DND-41 (cell line): ENCODE data around the gene PACRG.

Experiments
- ATAC-seq: fragments of 200-7000 bp; cut with Tn5 transposase; 3 replicates; pipeline ENCODE4 v1.9.1; 2021; ENCODE audit warnings: low read depth; ENCODE audit not compliant: insufficient read depth
- DNase-seq: peaks from one replicate; pipeline ENCODE4 v3.0.0-alpha.2; 2020
- H2AFZ ChIP-seq: 2 replicates; pipeline ENCODE4 v1.6.0; 2012; ENCODE audit warnings: low read depth, low read length
- H3K27ac ChIP-seq: 2 replicates; pipeline ENCODE4 v1.5.1; 2012; ENCODE audit warnings: low read length, inconsistent platforms
- H3K27me3 ChIP-seq: fragments of 200-600 bp; sonication (generic); 2 replicates; pipeline ENCODE4 v1.6.0; 2012; ENCODE audit warnings: low read length, mild to moderate bottlenecking, inconsistent platforms; ENCODE audit not compliant: insufficient read depth, poor library complexity
- H3K36me3 ChIP-seq: 2 replicates; pipeline ENCODE4 v1.5.1; 2012; ENCODE audit warnings: low read length, inconsistent platforms; ENCODE audit not compliant: insufficient read depth
- H3K4me1 ChIP-seq: 2 replicates; pipeline ENCODE4 v1.5.1; 2012; ENCODE audit warnings: mild to moderate bottlenecking, low read length; ENCODE audit not compliant: insufficient read depth
- H3K4me2 ChIP-seq: 2 replicates; pipeline ENCODE4 v1.6.0; 2012; ENCODE audit warnings: mild to moderate bottlenecking, moderate library complexity, low read length, inconsistent platforms; ENCODE audit not compliant: insufficient read depth
- H3K4me3 ChIP-seq, 2 experiments: fragments of 200-600 bp in 1 of 2; shearing (Covaris generic) in 1 of 2; 2 replicates each; pipeline ENCODE4 v1.5.1; 2012 to 2016; ENCODE audit warnings: inconsistent platforms in 2 of 2, low read length in 2 of 2, mild to moderate bottlenecking in 2 of 2, low read depth in 1 of 2, moderate library complexity in 1 of 2
- H3K79me2 ChIP-seq: 2 replicates; pipeline ENCODE4 v1.6.0; 2012; ENCODE audit warnings: low read length, inconsistent platforms; ENCODE audit not compliant: insufficient read depth
- H3K9ac ChIP-seq: 2 replicates; pipeline ENCODE4 v1.6.0; 2012; ENCODE audit warnings: low read depth, mild to moderate bottlenecking, inconsistent platforms, low read length, moderate library complexity
- H3K9me3 ChIP-seq: 2 replicates; pipeline ENCODE4 v1.5.1; 2012; ENCODE audit warnings: low read length, moderate library complexity, mild to moderate bottlenecking, inconsistent platforms; ENCODE audit not compliant: insufficient read depth, severe bottlenecking
- H4K20me1 ChIP-seq: 2 replicates; pipeline ENCODE4 v1.6.0; 2012; ENCODE audit warnings: low read length; ENCODE audit not compliant: insufficient read depth
- EZH2 ChIP-seq: IDR thresholded peaks from 3 replicates; pipeline ENCODE4 v1.6.1; 2012; ENCODE audit warnings: borderline replicate concordance, low read depth, mild to moderate bottlenecking, moderate library complexity, low read length, inconsistent platforms; ENCODE audit not compliant: severe bottlenecking
- TF ChIP-seq, protein P1 (sequence below): IDR thresholded peaks from 2 replicates; pipeline ENCODE4 v1.5.1; 2012; ENCODE audit warnings: borderline replicate concordance, low read length, moderate library complexity, mild to moderate bottlenecking; ENCODE audit not compliant: poor library complexity, severe bottlenecking; ENCODE audit errors: extremely low read depth

PACRG gene

DNA sequence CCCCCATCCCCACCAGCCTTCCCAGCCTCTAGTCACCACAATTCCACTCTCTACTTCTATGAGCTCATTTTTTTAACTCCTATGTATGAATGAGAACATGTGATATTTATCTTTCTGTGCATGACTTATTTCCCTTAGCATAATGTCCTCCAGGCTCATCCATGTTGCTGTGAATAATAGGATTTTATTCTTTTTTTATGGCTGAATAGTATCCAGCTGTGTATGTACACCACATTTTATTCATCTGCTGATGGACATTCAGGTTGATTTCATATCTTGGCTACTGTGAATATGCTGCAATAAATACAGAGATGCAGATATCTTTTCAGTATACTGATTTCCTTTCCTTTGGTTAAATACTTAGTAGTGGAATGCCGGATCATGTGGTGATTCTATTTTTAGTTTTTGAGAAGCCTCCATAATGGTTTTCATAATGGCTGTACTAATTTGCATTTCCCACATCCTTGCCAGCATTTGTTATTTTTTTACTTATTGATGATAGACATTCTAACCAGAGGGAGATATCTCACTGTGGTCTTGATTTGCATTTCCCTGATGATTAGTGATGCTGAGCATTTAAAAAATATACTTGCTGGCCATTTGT lies 194.9 kb downstream of the PACRG start:
- no peaks in the 10 kb centered on the region for H3K79me2 ChIP-seq
- no peak overlapping the region for H3K4me2 ChIP-seq
- DNase-seq (no peak), ATAC-seq (no peak)
- H3K4me3 ChIP-seq, result no peak overlapping the region
- no peak overlapping the region for H2AFZ ChIP-seq
- no peak overlapping the region for H3K9ac ChIP-seq
- no peaks in the 10 kb centered on the region for H4K20me1 ChIP-seq
- no peaks in the 10 kb centered on the region for H3K27me3 ChIP-seq
- TF ChIP-seq EZH2, result no peak
- TF ChIP-seq, protein P1, sequence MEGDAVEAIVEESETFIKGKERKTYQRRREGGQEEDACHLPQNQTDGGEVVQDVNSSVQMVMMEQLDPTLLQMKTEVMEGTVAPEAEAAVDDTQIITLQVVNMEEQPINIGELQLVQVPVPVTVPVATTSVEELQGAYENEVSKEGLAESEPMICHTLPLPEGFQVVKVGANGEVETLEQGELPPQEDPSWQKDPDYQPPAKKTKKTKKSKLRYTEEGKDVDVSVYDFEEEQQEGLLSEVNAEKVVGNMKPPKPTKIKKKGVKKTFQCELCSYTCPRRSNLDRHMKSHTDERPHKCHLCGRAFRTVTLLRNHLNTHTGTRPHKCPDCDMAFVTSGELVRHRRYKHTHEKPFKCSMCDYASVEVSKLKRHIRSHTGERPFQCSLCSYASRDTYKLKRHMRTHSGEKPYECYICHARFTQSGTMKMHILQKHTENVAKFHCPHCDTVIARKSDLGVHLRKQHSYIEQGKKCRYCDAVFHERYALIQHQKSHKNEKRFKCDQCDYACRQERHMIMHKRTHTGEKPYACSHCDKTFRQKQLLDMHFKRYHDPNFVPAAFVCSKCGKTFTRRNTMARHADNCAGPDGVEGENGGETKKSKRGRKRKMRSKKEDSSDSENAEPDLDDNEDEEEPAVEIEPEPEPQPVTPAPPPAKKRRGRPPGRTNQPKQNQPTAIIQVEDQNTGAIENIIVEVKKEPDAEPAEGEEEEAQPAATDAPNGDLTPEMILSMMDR, result no peak
- H3K4me1 ChIP-seq, result no peaks in the 10 kb centered on the region
- no peaks in the 10 kb centered on the region for H3K9me3 ChIP-seq
- H3K36me3 ChIP-seq, result no peaks in the 10 kb centered on the region
- no peak overlapping the region for H3K27ac ChIP-seq

DNA sequence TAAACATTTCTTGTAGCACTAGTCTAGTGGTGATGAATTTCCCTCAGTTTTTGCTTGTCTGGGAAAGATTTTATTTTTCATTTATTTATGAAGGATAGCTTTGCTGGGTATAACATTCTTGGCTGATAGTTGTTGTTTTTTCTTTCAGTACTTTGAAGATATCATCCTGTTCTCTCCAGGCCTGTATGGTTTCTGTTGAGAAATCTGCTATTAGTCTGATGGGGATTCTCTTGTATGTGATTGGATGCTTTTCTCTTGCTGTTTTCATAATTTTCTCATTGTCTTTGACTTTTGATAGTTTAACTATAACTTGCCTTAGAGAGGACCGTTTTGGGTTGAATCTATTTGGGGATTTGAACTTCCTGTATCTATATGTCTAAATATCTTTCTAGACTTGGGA lies 207.1 kb downstream of the PACRG start:
- no peaks in the 10 kb centered on the region for H3K36me3 ChIP-seq
- no peaks in the 10 kb centered on the region for H3K27me3 ChIP-seq
- no peak for TF ChIP-seq EZH2
- TF ChIP-seq, protein P1, result no peak
- no peak overlapping the region for H3K4me2 ChIP-seq
- H2AFZ ChIP-seq, result no peak overlapping the region
- no peaks in the 10 kb centered on the region for H3K79me2 ChIP-seq
- no peak overlapping the region for H3K27ac ChIP-seq
- no peak overlapping the region for H3K9ac ChIP-seq
- ATAC-seq (no peak), DNase-seq (no peak)
- no peaks in the 10 kb centered on the region for H3K9me3 ChIP-seq
- no peak overlapping the region for H3K4me3 ChIP-seq
- H3K4me1 ChIP-seq, result no peaks in the 10 kb centered on the region
- no peaks in the 10 kb centered on the region for H4K20me1 ChIP-seq

DNA sequence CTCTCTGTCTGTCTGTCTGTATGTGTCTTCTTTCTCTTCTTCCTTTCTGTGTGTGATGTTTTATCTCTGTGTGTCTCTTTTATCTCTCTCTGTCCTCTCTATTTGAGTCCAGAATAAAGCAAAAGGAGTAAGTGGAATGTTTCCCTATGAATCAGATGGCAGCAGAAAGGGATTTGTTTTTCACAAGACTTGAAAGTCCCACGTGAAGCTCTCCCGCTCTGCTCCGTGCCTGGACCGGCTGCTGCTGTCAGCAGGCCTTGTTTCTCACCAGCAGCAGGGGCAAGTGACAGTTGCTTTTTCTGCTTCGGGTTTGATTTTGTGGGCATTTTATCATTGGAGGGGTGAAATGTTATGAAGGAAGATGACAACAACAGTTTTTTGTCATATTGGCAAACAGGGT lies 212.7 kb downstream of the PACRG start:
- Histone ChIP-seq H2AFZ (no peak overlapping the region), H3K27ac (no peak overlapping the region), H3K9ac (no peak overlapping the region), H3K79me2 (no peaks in the 10 kb centered on the region), H3K27me3 (no peaks in the 10 kb centered on the region), H3K9me3 (peaks cover 7% of the 10 kb centered on the region), H4K20me1 (no peaks in the 10 kb centered on the region), H3K4me3 (no peak overlapping the region), H3K36me3 (no peaks in the 10 kb centered on the region), H3K4me2 (no peak overlapping the region), H3K4me1 (no peaks in the 10 kb centered on the region)
- no peak for TF ChIP-seq EZH2
- TF ChIP-seq, protein P1, result no peak
- no peak for DNase-seq
- no peak for ATAC-seq
